NCI-H128 (cell line): ENCODE measurements around the gene PABPN1.

Experiments used
- DNase-seq: peaks from one replicate; lab custom pipeline; 2025; ENCODE audit not compliant: unreplicated experiment; lab: John Stamatoyannopoulos, UW

Gene PABPN1

GRCh38 chr14:23358042-23358441 is 36.8 kb downstream of the PABPN1 start:
- no peak for DNase-seq

GRCh38 chr14:23358553-23359166 is 37.4 kb downstream of the PABPN1 start:
- DNase-seq, result no peak

GRCh38 chr14:23359167-23359626 is 37.9 kb downstream of the PABPN1 start:
- DNase-seq, result no peak

- DNase-seq, result no peak
These were observed 38.6 kb downstream of the PABPN1 start for GRCh38 chr14:23359722-23360447.

GRCh38 chr14:23360496-23360895 is 39.2 kb downstream of the PABPN1 start:
- no peak for DNase-seq

- no peak for DNase-seq
These were observed 40.1 kb downstream of the PABPN1 start for GRCh38 chr14:23361320-23361719.

GRCh38 chr14:23361763-23362162 is 40.5 kb downstream of the PABPN1 start:
- no peak for DNase-seq

- no peak for DNase-seq
These were observed 40.9 kb downstream of the PABPN1 start for GRCh38 chr14:23362200-23362599.

GRCh38 chr14:23364164-23365035 is 43.1 kb downstream of the PABPN1 start:
- DNase-seq, result no peak

- no peak for DNase-seq
These were observed 43.9 kb downstream of the PABPN1 start, which contains the start of gene EFS for GRCh38 chr14:23365036-23365731. TSS of gene EFS (minus strand) at chr14:23365172. CDS start at chr14:23365025, 147 bp downstream.

GRCh38 chr14:23365732-23366425 is 44.6 kb downstream of the PABPN1 start:
- DNase-seq, result no peak

- no peak for DNase-seq
These were observed 45.2 kb downstream of the PABPN1 start for GRCh38 chr14:23366426-23366921.

- DNase-seq, result no peak
These were observed 49.0 kb downstream of the PABPN1 start for GRCh38 chr14:23370221-23370620.

GRCh38 chr14:23371865-23372264 is 50.6 kb downstream of the PABPN1 start:
- DNase-seq, result no peak

GRCh38 chr14:23372509-23372908 is 51.3 kb downstream of the PABPN1 start, which contains the start of gene IL25:
TSS of gene IL25 (plus strand) at chr14:23372809.
- DNase-seq, result no peak

- no peak for DNase-seq
These were observed 51.8 kb downstream of the PABPN1 start for GRCh38 chr14:23373041-23373440.
